WTC11 (cell line): ENCODE results near the gene KIF2C. TPM values are rescaled to one million over a fixed set of nuclear protein-coding genes. Genes with fewer than 3 reads are reported as not detected.
A peak's percentile ranks its signal among the peaks of the same experiment; 100 is the strongest.

Source experiments
- ATAC-seq: fragments of 200-7000 bp; cut with Tn5 transposase; 2 replicates; pipeline ENCODE4 v1.10.0; 2021; ENCODE audit warnings: mild to moderate bottlenecking, moderate library complexity
- CTCF ChIA-PET: fragments of 300-600 bp; sonication (Branson Sonifier 250); formaldehyde crosslinking; loops from one replicate; lab custom pipeline; 2021; ENCODE audit warnings: antibody characterized with exemption; lab: Charles Lee
- POLR2A ChIA-PET: fragments of 350-600 bp; sonication (Branson Sonifier 250); formaldehyde crosslinking; loops from one replicate; lab custom pipeline; 2021; ENCODE audit warnings: antibody characterized with exemption; lab: Charles Lee
- DNase-seq: peaks from one replicate; pipeline ENCODE4 v3.0.0; 2021; ENCODE audit warnings: low spot score
- H3K27ac Mint-ChIP-seq: 2 replicates; pipeline ENCODE4 v1.8.0; 2021; ENCODE audit warnings: mixed read lengths
- H3K27me3 Mint-ChIP-seq: 2 replicates; pipeline ENCODE4 v1.8.0; 2021; ENCODE audit warnings: low read depth, mild to moderate bottlenecking, moderate library complexity, mixed read lengths
- H3K36me3 Mint-ChIP-seq: 2 replicates; pipeline ENCODE4 v1.8.0; 2021; ENCODE audit warnings: mixed read lengths
- H3K4me1 Mint-ChIP-seq: 2 replicates; pipeline ENCODE4 v1.8.0; 2022; ENCODE audit warnings: mixed read lengths
- H3K4me3 Mint-ChIP-seq: 2 replicates; pipeline ENCODE4 v1.8.0; 2021; ENCODE audit warnings: mild to moderate bottlenecking, moderate library complexity, mixed read lengths
- H3K9me3 Mint-ChIP-seq: 2 replicates; pipeline ENCODE4 v1.8.0; 2021; ENCODE audit warnings: mixed read lengths
- AR ChIP-seq: fragments of 250-450 bp; sonication (Bioruptor Pico); IDR thresholded peaks from 2 replicates; pipeline ENCODE4 v1.9.0; 2021; ENCODE audit warnings: mild to moderate bottlenecking
- ATF2 ChIP-seq: sonication (generic); formaldehyde crosslinking; IDR thresholded peaks from 2 replicates; pipeline ENCODE4 v1.8.1; 2022; ENCODE audit warnings: low read depth, missing genetic modification reagents, borderline replicate concordance
- GRHL2 ChIP-seq: fragments of 250-450 bp; sonication (Bioruptor Pico); IDR thresholded peaks from 2 replicates; pipeline ENCODE4 v1.8.0; 2022; ENCODE audit warnings: mild to moderate bottlenecking, moderate library complexity; ENCODE audit not compliant: insufficient replicate concordance, severe bottlenecking
- KAT7 ChIP-seq: sonication (generic); formaldehyde crosslinking; IDR thresholded peaks from 2 replicates; pipeline ENCODE4 v1.8.1; 2023; ENCODE audit warnings: missing genetic modification reagents, mild to moderate bottlenecking, borderline replicate concordance
- TCF7 ChIP-seq: sonication (generic); formaldehyde crosslinking; IDR thresholded peaks from 2 replicates; pipeline ENCODE4 v1.8.0; 2022; ENCODE audit warnings: mild to moderate bottlenecking, low read depth, missing genetic modification reagents, moderate library complexity
- TEAD1 ChIP-seq: sonication (generic); formaldehyde crosslinking; IDR thresholded peaks from 2 replicates; pipeline ENCODE4 v1.8.0; 2022; ENCODE audit warnings: mild to moderate bottlenecking, missing genetic modification reagents
- total RNA-seq: library from RNA; stranded (reverse); gene quantifications from 3 replicates; pipeline ENCODE4 v1.2.3, GENCODE V29; 2021
- TF ChIP-seq, protein P1 (sequence below): sonication (generic); formaldehyde crosslinking; IDR thresholded peaks from 2 replicates; pipeline ENCODE4 v1.8.1; 2023; ENCODE audit warnings: mild to moderate bottlenecking, missing genetic modification reagents, borderline replicate concordance
- TF ChIP-seq, protein P2 (sequence below): fragments of 250-450 bp; sonication (Bioruptor Pico); IDR thresholded peaks from 2 replicates; pipeline ENCODE4 v1.9.0; 2021; ENCODE audit warnings: mild to moderate bottlenecking, borderline replicate concordance

The KIF2C gene
- total RNA-seq, 1 experiment from 2014 or later: 93.8 TPM

- Mint-ChIP-seq H3K36me3 (no peaks in the 10 kb centered on the region; the same call in 1 of the 2 replicates), H3K27me3 (peaks cover 12% of the 10 kb centered on the region), H3K4me1 (peaks cover 32% of the 10 kb centered on the region), H3K27ac (no peak overlapping the region)
- DNase-seq: no peak
- POLR2A ChIA-PET: interaction anchor here (0.8 to 2.7 kb wide), 5 partner anchors 10 to 64 kb away, joined by 3 to 19 read pairs (median 8); partner anchors contain the start of genes PLK3 and RPS8
- ATAC-seq: no peak
- TF ChIP-seq TEAD1 (CRISPR knock-in tag) (no peak), AR (CRISPR knock-in tag) (no peak), KAT7 (CRISPR knock-in tag) (no peak), GRHL2 (CRISPR knock-in tag) (no peak), TCF7 (no peak), ATF2 (CRISPR knock-in tag) (no peak)
- TF ChIP-seq, protein P1, sequence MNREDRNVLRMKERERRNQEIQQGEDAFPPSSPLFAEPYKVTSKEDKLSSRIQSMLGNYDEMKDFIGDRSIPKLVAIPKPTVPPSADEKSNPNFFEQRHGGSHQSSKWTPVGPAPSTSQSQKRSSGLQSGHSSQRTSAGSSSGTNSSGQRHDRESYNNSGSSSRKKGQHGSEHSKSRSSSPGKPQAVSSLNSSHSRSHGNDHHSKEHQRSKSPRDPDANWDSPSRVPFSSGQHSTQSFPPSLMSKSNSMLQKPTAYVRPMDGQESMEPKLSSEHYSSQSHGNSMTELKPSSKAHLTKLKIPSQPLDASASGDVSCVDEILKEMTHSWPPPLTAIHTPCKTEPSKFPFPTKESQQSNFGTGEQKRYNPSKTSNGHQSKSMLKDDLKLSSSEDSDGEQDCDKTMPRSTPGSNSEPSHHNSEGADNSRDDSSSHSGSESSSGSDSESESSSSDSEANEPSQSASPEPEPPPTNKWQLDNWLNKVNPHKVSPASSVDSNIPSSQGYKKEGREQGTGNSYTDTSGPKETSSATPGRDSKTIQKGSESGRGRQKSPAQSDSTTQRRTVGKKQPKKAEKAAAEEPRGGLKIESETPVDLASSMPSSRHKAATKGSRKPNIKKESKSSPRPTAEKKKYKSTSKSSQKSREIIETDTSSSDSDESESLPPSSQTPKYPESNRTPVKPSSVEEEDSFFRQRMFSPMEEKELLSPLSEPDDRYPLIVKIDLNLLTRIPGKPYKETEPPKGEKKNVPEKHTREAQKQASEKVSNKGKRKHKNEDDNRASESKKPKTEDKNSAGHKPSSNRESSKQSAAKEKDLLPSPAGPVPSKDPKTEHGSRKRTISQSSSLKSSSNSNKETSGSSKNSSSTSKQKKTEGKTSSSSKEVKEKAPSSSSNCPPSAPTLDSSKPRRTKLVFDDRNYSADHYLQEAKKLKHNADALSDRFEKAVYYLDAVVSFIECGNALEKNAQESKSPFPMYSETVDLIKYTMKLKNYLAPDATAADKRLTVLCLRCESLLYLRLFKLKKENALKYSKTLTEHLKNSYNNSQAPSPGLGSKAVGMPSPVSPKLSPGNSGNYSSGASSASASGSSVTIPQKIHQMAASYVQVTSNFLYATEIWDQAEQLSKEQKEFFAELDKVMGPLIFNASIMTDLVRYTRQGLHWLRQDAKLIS (CRISPR knock-in tag): no peak
- TF ChIP-seq, protein P2, sequence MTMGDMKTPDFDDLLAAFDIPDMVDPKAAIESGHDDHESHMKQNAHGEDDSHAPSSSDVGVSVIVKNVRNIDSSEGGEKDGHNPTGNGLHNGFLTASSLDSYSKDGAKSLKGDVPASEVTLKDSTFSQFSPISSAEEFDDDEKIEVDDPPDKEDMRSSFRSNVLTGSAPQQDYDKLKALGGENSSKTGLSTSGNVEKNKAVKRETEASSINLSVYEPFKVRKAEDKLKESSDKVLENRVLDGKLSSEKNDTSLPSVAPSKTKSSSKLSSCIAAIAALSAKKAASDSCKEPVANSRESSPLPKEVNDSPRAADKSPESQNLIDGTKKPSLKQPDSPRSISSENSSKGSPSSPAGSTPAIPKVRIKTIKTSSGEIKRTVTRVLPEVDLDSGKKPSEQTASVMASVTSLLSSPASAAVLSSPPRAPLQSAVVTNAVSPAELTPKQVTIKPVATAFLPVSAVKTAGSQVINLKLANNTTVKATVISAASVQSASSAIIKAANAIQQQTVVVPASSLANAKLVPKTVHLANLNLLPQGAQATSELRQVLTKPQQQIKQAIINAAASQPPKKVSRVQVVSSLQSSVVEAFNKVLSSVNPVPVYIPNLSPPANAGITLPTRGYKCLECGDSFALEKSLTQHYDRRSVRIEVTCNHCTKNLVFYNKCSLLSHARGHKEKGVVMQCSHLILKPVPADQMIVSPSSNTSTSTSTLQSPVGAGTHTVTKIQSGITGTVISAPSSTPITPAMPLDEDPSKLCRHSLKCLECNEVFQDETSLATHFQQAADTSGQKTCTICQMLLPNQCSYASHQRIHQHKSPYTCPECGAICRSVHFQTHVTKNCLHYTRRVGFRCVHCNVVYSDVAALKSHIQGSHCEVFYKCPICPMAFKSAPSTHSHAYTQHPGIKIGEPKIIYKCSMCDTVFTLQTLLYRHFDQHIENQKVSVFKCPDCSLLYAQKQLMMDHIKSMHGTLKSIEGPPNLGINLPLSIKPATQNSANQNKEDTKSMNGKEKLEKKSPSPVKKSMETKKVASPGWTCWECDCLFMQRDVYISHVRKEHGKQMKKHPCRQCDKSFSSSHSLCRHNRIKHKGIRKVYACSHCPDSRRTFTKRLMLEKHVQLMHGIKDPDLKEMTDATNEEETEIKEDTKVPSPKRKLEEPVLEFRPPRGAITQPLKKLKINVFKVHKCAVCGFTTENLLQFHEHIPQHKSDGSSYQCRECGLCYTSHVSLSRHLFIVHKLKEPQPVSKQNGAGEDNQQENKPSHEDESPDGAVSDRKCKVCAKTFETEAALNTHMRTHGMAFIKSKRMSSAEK (CRISPR knock-in tag): no peak
- TF ChIP-seq, all 79 proteins: peak for 0
- CTCF ChIA-PET: interaction anchor here (0.6 to 3.7 kb wide), 13 partner anchors 8 to 518 kb away, joined by 3 to 21 read pairs (median 4); partner anchors contain the start of genes BTBD19, DYNLT4, HECTD3 and PLK3
- H3K4me3 Mint-ChIP-seq: peak overlapping the region; percentile 70
- no peaks in the 10 kb centered on the region for H3K9me3 Mint-ChIP-seq
Observed at GRCh38 chr1:44785501-44786137, 46.0 kb downstream of the KIF2C start.
